GM13977 (cell line): Measurements from ENCODE around the gene MSRB1.
"Not testable (repeated sequence)": the region's sequence is repeated elsewhere in the genome, so short reads cannot be mapped to it uniquely, and the experiment has no call there.

ENCODE experiments used
- DNase-seq: peaks from one replicate; pipeline ENCODE4 v3.0.0; 2012; ENCODE audit warnings: low spot score
- in situ Hi-C: fragments of 300-500 bp; cut with MboI; formaldehyde crosslinking; loops from one replicate; pipeline ENCODE4 v1.12.0; 2022; ENCODE audit warnings: low sequenced_read_pairs, low pct_unique_long_range_greater_than_20kb, mixed read lengths, inconsistent platforms; ENCODE audit not compliant: unreplicated experiment
- TF ChIP-seq, protein P1 (sequence below): IDR thresholded peaks from 2 replicates; pipeline ENCODE4 v1.5.1; 2012; ENCODE audit warnings: mild to moderate bottlenecking, control low read depth; ENCODE audit not compliant: insufficient read depth; ENCODE audit errors: extremely low read depth, missing control alignments

The MSRB1 gene

DNA sequence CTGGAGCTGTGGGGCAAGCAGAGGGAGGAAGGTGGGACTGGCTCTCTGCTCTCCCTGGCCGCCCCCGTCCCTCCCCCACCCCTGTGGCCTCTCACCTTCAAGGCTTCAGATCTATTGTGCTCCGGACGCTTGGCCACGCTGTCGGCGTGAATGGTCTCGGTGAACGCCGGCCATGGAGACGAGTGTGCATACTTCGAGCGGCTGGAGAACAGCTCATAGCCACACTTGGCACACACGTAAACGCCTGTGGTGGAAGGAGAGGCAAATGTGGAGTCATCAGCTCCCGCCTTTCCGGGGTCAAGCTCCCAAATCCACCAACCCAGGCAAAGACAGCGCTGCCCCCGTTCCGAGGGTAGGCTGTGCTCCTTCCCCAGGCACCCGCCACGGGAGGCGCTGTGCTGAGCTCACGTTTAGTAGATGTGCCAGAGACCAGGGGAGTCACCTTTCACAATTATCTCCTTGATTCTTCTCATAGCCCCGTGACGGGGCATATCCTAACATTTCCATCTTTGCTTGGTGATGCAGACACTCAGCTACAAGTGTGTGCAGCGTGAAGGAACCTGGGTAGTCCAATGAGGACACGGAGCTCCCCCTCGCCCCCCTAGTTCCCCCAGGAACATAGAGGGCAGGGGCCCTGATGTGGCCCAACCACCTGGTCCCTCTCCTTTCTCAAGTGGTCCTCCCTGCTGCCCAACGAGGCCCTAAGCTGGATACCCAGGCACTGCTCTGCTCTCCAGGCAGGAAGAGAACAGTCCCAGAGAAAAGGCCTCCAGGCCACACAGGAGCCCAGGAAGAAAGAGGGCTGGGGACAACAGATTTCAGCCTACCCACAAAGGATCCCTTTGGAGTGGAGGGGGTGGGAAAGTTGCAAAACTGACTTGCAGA, 1.6 kb downstream of the MSRB1 start:
- TF ChIP-seq, protein P1, sequence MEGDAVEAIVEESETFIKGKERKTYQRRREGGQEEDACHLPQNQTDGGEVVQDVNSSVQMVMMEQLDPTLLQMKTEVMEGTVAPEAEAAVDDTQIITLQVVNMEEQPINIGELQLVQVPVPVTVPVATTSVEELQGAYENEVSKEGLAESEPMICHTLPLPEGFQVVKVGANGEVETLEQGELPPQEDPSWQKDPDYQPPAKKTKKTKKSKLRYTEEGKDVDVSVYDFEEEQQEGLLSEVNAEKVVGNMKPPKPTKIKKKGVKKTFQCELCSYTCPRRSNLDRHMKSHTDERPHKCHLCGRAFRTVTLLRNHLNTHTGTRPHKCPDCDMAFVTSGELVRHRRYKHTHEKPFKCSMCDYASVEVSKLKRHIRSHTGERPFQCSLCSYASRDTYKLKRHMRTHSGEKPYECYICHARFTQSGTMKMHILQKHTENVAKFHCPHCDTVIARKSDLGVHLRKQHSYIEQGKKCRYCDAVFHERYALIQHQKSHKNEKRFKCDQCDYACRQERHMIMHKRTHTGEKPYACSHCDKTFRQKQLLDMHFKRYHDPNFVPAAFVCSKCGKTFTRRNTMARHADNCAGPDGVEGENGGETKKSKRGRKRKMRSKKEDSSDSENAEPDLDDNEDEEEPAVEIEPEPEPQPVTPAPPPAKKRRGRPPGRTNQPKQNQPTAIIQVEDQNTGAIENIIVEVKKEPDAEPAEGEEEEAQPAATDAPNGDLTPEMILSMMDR: no peak
- no peak for DNase-seq
- in situ Hi-C loops: no loop called here

DNA sequence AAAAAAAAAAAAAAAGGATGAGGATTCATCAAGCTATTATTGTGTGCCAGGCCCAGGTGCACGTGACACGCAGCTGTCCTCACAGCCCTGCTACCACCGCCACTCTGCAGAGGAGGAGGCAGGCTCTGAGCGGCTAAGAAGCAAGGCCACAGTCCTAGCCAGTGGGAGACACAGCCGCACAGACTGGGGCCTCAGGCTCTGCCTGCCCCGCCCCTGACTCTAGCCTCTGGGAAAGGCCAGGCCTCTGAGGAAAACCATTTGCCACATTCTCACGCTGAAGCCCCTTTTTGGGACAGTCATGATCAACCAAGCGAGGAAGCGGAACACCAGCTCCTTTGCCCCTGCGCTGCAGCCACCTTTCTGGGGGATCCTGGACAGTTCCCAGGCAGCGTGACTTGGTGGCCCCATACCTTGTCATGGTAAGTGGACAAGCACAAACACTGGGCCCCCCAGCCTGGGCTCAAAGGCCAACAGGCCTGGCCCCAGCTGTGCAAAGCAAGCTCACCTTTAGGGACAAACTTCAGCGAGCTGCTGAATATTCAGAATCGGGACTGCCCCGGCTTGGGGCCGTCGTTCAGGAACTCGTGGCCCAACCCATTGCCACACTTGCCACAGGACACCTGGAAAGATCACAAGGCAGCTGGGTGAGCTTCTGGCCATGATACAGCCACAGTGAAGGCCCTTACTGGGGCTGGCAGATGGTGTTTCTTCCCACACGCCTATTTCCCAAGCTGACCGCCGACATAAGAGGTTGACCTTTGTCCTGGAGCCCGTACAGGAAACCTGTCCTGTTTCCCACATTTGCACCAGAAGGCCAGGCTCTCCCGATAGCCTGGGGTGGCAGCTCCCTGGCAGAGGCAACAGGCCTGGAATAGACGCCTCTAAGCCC, 2.5 kb downstream of the MSRB1 start:
- TF ChIP-seq, protein P1: no peak

DNA sequence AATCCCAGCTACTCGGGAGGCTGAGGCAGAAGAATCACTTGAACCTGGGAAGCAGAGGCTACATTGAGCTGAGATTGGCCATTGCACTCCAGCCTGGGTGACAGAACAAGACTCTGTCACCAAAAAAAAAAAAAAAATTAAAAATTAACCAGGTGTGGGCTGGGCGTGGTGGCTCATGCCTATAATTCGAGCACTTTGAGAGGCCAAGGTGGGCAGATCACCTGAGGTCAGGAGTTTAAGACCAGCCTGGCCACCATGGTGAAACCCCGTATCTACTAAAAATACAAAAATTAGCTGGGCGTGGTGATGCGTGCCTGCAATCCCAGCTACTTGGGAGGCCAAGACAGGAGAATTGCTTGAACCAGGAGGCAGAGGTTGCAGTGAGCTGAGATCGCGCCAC, 3.2 kb downstream of the MSRB1 start:
- in situ Hi-C loops: loop anchor here (10.0 kb wide), 1 partner anchor 75 kb away; no protein-coding TSS in a partner anchor
- DNase-seq: not testable (repeated sequence)

More for the DNA sequence above, 2.5 kb downstream of the MSRB1 start:
- DNase-seq: no peak
- in situ Hi-C loops: no loop called here

DNA sequence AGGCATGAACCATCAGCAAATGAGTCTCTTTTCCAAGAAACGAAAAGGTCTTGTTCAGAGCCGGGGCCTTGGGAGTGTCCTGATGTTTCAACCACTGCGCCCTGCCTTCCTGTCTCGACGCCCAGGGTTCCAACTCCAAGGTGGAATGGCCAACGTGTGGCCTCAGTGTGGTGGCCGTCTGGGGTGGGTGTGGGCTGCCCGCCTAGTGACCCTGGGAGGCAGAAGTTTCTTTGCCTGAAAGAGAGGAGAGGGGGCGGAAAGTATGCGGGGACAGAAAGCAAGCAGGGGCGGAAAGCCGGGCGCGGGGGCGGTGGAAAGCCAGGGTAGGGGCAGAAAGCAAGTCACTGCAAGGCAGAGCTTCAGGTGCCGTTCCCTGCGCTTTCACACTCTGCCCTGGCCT, 4.1 kb downstream of the MSRB1 start:
- no peak for DNase-seq
- TF ChIP-seq, protein P1: no peak
- in situ Hi-C loops: loop anchor here (10.0 kb wide), 1 partner anchor 74 kb away; no protein-coding TSS in a partner anchor

DNA sequence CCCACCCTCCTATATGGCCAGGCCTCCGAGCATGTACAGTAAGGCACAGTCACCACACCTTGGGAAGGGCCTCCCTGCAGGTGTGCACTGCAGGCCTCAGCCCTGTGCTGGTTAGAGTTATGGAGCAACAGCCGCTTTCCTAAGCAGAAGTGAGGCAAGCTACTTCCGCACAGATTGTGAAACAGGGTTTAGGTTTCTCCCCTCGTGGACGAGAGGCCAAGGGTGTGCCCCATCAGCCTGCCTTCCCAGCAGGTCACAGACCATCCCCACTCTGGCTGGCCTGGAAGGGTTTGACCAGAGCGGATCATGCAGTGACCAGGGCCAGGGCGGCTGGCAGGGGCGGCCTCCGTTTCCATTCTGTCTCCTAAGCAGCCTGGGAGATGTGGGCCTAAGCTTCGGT, 4.7 kb downstream of the MSRB1 start:
- TF ChIP-seq, protein P1: no peak
- DNase-seq: no peak
- in situ Hi-C loops: loop anchor here (10.0 kb wide), 1 partner anchor 74 kb away; no protein-coding TSS in a partner anchor

DNA sequence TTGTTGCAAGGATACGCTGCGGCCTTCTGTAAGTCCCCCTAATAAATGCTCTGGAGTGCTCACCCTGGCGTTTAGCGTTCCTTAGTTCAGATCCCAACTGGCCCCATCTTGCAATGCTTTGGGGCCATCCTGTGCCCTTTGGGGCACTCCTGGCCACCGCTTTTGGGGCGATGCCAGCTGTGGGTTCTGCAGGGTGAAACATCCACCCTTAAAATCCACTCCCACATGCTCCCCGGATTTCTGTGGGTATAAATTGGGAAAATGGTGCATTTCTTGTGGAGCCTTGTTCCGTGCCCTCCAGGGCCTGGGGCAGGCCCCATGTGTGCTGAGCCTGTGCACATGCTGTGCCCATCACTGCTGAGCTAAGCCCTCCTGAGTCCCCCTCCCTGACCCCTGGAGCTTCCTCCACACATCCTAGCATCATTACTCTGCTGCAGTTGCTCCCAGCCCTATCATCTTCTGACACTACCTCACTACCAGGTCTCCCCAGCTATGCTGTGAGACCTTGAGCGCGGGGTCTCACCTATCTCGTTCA, 6.0 kb downstream of the MSRB1 start:
- in situ Hi-C loops: loop anchor here (10.0 kb wide), 1 partner anchor 72 kb away; no protein-coding TSS in a partner anchor
- TF ChIP-seq, protein P1: no peak
- DNase-seq: no peak
